Ramos (cell line): ENCODE measurements around the gene GSTA2.
"Not testable (repeated sequence)": the region's sequence is repeated elsewhere in the genome, so short reads cannot be mapped to it uniquely, and the experiment has no call there.

ENCODE experiments used
- in situ Hi-C: fragments of 300-500 bp; cut with MboI; formaldehyde crosslinking; loops from one replicate; pipeline ENCODE4 v1.14.3; 2022; ENCODE audit warnings: low sequenced_read_pairs; ENCODE audit not compliant: unreplicated experiment

GSTA2 gene

DNA sequence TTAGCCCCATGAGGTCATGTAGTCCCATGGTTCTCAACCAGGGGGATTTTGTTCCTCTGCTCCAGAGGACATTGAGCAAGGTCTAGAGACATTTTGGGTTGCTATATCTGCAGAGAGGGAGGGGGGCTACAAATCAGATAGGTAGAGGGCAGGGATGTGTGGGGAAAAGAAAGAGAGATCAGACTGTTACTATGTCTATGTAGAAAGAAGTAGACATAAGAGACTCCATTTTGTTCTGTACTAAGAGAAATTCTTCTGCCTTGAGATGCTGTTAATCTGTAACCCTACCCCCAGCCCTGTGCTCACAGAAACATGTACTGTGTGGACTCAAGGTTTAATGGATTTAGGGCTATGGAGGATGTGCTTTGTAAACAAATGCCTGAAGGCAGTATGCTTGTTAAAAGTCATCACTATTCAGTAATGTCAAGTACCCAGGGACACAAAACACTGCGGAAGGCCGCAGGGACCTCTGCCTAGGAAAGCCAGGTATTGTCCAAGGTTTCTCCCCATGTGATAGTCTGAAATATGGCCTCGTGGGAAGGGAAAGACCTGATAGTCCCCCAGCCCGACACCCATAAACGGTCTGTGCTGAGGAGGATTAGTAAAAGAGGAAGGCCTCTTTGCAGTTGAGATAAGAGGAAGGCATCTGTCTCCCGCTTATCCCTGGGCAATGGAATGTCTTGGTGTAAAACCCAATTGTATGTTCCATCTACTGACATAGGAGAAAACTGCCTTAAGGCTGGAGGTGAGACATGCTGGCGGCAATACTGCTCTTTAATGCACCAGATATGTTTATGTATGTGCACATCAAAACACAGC is 1.4 kb downstream of the GSTA2 start:
- in situ Hi-C loops: not testable (repeated sequence)

DNA sequence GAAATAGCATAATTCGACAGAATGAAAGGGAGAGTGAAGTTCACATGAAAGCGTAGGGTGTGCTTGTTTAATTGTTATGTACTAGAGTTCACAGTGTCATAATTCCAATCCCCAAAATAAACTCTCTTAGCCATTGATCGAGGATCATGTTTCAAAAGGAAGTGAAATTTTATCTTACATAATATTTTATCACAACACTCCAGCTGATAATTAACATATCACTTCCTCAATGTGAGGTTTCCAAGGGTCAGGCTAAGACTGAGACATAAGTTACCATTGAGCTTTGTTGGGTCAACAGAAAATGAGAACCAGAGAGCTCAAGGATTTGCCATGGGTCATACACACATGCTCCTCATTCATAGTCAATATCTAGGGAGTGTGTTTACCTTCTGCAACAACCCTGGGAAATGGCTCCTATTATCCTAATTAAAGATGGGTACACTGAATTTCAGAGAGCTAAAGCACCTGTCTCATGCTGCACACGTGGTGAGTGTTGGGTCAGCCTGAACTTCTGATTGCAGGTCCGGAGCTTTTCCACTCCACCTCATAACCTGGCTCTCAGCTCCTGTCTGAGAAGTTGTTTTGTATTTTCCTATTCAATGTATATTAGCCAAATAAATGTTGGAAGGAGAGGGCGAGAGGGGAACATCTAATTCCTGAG is 3.0 kb downstream of the GSTA2 start:
- in situ Hi-C loops: no loop called here

DNA sequence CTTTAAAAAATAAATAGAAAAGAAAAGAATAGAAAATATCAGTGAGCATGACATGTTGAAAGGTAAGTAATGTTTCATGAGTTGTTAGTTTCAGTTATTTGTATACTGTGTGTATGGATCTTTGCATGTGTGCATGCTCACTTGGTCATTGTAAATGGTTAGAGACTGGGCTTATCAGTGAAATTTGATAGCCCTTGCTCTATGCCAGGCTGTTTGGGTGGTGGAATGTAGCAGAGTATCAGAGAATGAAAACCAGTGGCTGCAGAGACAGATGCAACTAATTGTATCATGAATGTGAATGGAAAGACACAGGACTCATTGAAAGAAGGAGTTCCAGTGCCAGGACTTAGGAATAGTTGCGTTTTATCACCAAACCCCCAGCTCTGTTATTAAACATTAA is 4.2 kb downstream of the GSTA2 start:
- in situ Hi-C loops: no loop called here

- in situ Hi-C loops: not testable (repeated sequence)
Observed at GRCh38 chr6:52757651-52758338, 5.5 kb downstream of the GSTA2 start.

DNA sequence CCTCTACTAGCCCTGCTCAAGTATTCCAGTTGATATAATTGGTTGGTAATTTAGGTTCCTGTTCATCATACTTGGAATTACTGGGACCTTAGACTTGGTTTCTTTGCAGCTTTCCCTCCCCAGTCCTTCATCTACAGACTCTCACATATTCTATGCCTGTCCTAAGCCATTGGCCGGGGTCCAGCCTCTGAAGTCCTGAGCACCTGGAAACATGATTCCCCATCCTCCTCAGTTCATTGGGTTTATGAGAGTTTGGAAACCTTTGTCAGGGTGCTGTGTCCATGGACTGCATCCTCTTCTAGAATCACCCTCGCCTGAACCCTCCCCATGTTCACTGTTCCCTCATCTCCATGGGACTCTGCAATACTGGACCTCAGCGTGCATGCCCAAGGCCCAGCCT is 8.8 kb downstream of the GSTA2 start:
- in situ Hi-C loops: no loop called here

- in situ Hi-C loops: not testable (repeated sequence)
Observed at GRCh38 chr6:52753137-52753536, 10.1 kb downstream of the GSTA2 start.

DNA sequence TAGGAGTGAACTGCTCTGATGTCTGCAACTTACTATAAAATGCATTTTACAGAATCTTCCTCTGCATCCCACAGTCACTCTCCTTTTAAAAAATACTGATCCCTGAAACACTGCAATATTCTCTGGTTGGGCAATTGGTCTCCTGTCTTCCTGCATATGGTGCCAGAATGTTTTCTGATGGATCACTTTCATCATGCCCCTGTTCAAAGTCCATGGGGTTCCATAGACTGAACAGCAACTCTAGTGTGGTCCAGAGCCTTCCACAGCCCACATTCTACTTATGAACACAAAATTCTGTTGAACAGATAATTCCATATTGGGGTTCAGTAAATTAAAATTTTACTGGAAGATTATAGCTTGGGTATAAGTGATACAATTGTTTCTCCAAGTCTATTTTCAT is 11.0 kb downstream of the GSTA2 start:
- in situ Hi-C loops: no loop called here

DNA sequence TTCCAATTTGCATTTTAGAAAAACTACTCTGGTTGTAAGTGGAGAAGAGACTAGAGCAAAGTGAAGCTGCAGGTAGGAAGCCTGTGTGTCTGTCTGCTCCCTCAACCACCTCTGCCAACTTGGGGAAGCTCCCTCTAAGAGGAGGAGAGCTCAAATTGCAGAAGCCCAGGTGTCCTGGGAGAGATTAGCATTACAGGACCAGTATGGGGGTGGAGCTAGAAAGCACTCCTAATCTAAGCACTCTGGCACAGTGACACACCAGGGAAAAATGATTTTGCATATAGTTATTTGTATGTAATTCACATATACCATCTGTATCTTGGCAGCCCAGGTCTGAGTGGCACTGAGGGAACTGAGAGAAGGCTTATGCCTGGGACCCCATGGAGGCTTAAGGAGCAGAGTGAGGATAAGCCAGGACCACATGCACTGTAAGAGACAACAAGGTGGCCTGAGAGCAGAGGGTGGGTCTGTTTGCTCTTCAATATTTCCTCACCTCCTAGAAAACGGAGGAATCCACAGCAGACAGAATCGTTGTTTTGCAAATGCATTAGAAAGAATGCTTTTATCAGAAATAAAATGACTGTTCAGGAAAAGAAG is 13.6 kb downstream of the GSTA2 start:
- in situ Hi-C loops: no loop called here

DNA sequence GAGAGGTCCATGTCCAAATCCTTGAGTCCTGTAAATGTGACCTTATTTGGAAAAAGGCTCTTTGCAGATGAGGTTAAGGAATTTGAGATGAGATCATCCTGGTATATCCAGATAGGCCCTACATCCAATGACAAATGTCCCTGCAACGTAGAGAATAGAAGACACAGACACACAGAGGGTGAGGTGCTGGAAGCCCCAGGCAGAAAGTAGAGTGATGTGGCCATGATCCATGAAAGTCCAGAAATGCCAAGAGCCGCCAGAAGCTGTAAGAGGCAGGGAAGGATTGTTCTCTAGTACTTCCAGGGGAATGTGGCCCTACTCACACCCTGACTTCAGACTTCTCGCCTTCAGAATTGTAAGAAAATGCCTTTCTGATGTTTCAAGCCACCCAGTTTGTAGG is 16.0 kb downstream of the GSTA2 start:
- in situ Hi-C loops: not testable (repeated sequence)

DNA sequence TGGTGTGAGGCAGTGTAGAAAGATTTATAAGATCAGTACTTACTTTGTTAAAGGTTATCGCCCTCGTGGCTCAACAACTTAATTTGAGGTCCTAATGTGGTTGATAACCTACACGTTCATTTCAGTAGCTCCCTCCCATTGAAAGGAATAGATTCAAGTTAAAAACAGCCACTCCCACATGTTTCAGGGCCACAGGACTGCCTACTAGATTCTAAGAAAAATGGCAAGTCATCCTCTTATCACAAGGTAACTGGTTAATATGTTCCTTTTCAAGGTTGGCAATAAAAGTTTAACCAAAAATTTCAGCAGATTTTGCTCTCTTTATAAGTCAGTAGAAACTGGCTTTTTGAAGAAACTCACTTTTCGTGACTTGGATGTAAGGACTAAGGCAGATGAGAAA is 17.1 kb downstream of the GSTA2 start:
- in situ Hi-C loops: no loop called here

- in situ Hi-C loops: no loop called here
Observed at GRCh38 chr6:52745764-52746201, 17.5 kb downstream of the GSTA2 start.

DNA sequence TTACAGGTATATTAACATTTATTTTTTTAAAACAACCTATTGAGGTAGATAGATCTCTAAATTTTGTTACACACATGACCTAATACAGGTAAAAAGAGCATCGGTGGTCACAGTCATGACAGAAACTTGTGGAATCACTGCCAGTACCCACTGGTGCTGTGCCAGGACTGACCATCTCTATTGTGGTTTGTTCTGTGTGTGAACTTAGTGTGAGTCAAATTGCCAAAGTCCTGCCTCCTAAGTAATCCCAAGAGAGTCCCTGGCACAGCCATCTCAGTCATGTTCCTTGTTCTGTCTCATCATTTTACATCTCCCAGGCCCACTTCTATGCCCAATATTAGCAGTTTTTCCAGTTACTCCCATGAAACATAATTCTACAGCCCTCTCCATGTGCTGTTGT is 21.4 kb downstream of the GSTA2 start:
- in situ Hi-C loops: no loop called here

DNA sequence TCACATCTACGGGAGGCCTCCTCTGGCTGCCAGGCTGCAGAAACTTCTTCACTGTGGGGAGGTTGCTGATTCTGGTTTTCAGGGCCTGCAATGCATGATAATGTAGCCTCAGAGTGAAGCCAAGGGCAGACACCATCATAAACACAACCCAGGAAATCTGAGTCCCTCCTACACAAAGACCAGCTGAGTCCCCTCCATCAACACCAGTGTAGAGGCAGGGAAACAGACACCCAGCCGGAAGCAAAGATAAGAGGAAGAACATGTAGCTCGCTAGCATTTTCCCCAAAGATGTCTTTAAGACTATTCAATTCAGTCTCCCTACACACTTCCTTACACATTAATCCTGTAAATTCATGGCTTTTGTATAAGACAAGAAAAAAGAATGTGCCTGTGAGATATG is 23.6 kb downstream of the GSTA2 start:
- in situ Hi-C loops: no loop called here

DNA sequence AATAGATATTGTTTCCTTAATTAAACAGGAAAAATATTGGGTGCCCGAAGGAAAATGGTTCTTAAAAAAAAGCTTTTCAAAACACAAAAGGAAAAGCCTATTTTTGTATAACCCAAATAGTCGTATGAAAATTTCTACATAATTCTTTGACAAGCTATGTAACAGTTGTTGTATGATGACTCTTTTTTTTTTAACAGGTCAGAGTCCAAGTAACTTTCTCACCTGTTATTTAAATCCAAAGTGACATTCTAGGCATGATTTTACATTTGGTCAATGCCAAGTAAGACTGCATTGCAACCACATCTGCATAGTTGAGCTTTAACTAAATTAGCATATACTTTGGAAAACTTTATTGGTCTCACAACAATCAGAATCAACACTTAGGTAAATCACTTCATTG is 24.1 kb downstream of the GSTA2 start:
- in situ Hi-C loops: no loop called here

DNA sequence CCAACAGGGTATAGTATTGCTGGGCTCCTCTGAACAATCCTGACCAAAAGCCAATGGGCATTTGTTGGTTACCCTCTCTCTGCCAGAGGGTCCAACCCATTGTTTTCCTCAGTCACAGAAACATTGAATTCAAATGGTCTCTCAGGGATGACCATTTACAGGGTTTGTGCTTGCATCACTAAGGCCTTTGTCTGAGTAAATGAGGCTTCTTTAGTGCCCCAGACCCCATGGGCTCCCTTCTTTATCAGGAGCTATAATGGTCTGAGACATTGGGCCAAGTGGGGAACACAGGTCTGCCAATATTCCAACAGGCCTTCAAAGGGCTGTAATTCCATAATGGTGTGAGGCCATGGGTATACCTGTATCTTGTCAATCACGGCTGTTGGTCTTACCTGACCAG is 27.1 kb downstream of the GSTA2 start:
- in situ Hi-C loops: no loop called here

DNA sequence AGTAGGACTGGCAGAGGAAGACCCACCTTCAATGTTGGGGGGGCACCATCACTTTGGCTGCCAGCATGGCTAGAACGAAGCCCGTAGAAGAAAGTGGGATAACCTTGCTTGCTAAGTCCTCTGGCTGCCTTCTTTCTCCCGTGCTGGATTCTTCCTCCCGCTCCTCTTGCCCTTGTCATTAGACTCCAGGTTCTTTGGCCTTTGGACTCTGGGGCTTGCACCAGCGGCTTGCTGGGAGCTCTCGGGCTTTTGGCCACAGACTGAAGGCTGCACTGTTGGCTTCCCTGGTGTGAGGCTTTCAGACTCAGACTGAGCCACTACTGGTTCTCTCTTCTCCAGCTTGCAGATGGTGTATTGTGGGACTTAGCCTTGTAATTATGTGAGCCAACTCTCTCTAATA is 28.2 kb downstream of the GSTA2 start:
- in situ Hi-C loops: no loop called here

DNA sequence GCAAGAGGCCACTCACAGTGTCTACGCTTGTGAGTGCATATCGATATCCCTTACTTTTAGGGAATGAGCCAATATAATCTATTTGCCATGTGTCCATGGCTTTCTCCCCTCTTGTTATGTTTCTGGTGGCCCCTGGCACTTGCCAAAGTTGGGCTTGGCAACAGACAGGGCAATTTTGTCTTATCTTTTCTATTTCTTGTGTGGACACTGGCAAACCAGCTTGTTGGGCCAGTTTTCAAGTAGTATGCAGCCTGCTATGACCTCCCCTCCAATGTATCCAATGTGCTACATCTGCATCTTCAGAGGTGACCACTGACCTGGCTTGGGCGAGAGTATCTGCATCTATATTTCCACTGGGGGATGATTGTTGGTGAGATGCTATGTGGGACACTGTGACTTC is 29.2 kb downstream of the GSTA2 start:
- in situ Hi-C loops: no loop called here

GRCh38 chr6:52733172-52733571 is 30.1 kb downstream of the GSTA2 start:
- in situ Hi-C loops: no loop called here

DNA sequence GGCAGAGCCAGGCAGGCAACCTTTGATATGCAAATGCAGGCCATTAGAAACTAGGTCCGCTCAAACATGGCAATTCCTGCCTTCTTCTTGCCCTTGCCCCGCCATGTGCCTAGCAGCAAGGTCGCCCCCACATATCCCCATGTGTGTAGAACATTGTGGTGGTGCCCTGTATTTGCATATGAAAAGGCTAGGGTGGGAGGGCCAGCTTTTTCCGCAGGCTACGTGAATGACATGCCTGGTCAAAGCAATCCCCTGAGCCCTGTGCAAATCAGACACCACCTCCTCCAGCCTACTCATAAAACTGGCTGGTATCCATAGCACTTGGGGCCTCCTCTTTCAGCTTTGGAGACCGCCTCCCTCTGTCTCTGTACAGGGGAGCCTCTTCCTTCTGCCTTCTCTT is 31.6 kb downstream of the GSTA2 start:
- in situ Hi-C loops: no loop called here

- in situ Hi-C loops: no loop called here
Observed at GRCh38 chr6:52729576-52729975, 33.7 kb downstream of the GSTA2 start.

- in situ Hi-C loops: no loop called here
Observed at GRCh38 chr6:52728394-52728793, 34.9 kb downstream of the GSTA2 start.
